OCI-LY7 (cell line): Measurements from ENCODE around the gene OR5AC2. TPM values are rescaled to one million over a fixed set of nuclear protein-coding genes. Genes with fewer than 3 reads are reported as not detected.

Experiments
- BruUV-seq: library from RNA; stranded (reverse); fragments of 400-500 nt; replicated peaks from 2 replicates; lab custom pipeline; 2021; lab: Mats Ljungman, UMichigan
- CTCF ChIA-PET: fragments of 300-600 bp; sonication (Branson Sonifier 250); formaldehyde crosslinking; loops from one replicate; lab custom pipeline; 2022; ENCODE audit warnings: antibody characterized with exemption; ENCODE audit not compliant: unreplicated experiment; lab: Charles Lee
- POLR2A ChIA-PET: fragments of 300-600 bp; sonication (Branson Sonifier 250); formaldehyde crosslinking; loops from one replicate; lab custom pipeline; 2022; ENCODE audit warnings: antibody characterized with exemption; lab: Charles Lee
- DNase-seq: peaks from one replicate; pipeline ENCODE4 v3.0.0-alpha.2; 2015; ENCODE audit warnings: low spot score
- H2AFZ ChIP-seq: fragments of 200-600 bp; sonication (generic), shearing (Covaris generic); 2 replicates; pipeline ENCODE4 v1.6.1; 2014; ENCODE audit warnings: mild to moderate bottlenecking, antibody characterized with exemption, low read length, moderate library complexity
- H3K27ac ChIP-seq: fragments of 200-600 bp; sonication (generic); 2 replicates; pipeline ENCODE4 v1.5.1; 2014; ENCODE audit warnings: mixed run types, low read depth, mild to moderate bottlenecking, moderate library complexity, low read length, inconsistent platforms; ENCODE audit not compliant: poor library complexity, severe bottlenecking
- H3K36me3 ChIP-seq: fragments of 200-600 bp; sonication (generic); 2 replicates; pipeline ENCODE4 v1.6.1; 2014; ENCODE audit warnings: mild to moderate bottlenecking, antibody characterized with exemption, low read length, moderate library complexity, mixed read lengths; ENCODE audit not compliant: insufficient read depth
- H3K4me1 ChIP-seq: fragments of 200-600 bp; sonication (generic); 2 replicates; pipeline ENCODE4 v1.5.1; 2014; ENCODE audit warnings: mild to moderate bottlenecking, low read length; ENCODE audit not compliant: insufficient read depth, poor library complexity, severe bottlenecking
- H3K4me2 ChIP-seq: fragments of 200-600 bp; sonication (generic); 2 replicates; pipeline ENCODE4 v1.6.1; 2014; ENCODE audit warnings: mild to moderate bottlenecking, low read length
- H3K4me3 ChIP-seq: fragments of 200-600 bp; sonication (generic); 2 replicates; pipeline ENCODE4 v1.5.1; 2014; ENCODE audit warnings: mild to moderate bottlenecking, low read depth, low read length; ENCODE audit not compliant: poor library complexity, severe bottlenecking
- H3K79me2 ChIP-seq: fragments of 200-600 bp; sonication (generic); 2 replicates; pipeline ENCODE4 v1.6.1; 2016; ENCODE audit warnings: low read depth, mild to moderate bottlenecking, low read length, moderate library complexity, mixed read lengths; ENCODE audit not compliant: insufficient read depth
- H3K9me2 ChIP-seq: fragments of 200-600 bp; sonication (generic); 2 replicates; pipeline ENCODE4 v1.6.1; 2016; ENCODE audit warnings: mild to moderate bottlenecking, low read length, mixed read lengths; ENCODE audit not compliant: insufficient read depth
- H3K9me3 ChIP-seq: fragments of 200-600 bp; sonication (generic); 2 replicates; pipeline ENCODE4 v1.6.1; 2014; ENCODE audit warnings: mild to moderate bottlenecking, mixed run types, low read length, mixed read lengths
- H4K20me1 ChIP-seq: fragments of 200-600 bp; sonication (generic); 2 replicates; pipeline ENCODE4 v1.6.1; 2014; ENCODE audit warnings: mild to moderate bottlenecking, antibody characterized with exemption, low read length, moderate library complexity, mixed read lengths; ENCODE audit not compliant: insufficient read depth
- CTCF ChIP-seq: fragments of 200-600 bp; sonication (generic); conservative IDR thresholded peaks from 2 replicates; pipeline ENCODE4 v1.5.1; 2014; ENCODE audit warnings: mild to moderate bottlenecking, antibody characterized with exemption, low read length, moderate library complexity, mixed read lengths
- EZH2phosphoT487 ChIP-seq: fragments of 200-600 bp; sonication (generic); IDR thresholded peaks from 2 replicates; pipeline ENCODE4 v1.6.1; 2018; ENCODE audit warnings: low read depth, borderline replicate concordance, mild to moderate bottlenecking, mixed run types, antibody characterized with exemption, low read length, moderate library complexity, mixed read lengths
- intact Hi-C: fragments of 100-400 bp; cut with micrococcal nuclease; formaldehyde crosslinking; loops from one replicate; pipeline ENCODE4 v1.10.0; 2022; ENCODE audit not compliant: unreplicated experiment
- total RNA-seq, 2 experiments: library from RNA; depleted of rRNA in 1 of 2; stranded (reverse); fragments of >200 nt in 1 of 2; shearing (Covaris generic) in 1 of 2; gene quantifications; 2 replicates each; pipeline ENCODE4 v1.2.3, GENCODE V29; 2014 to 2022

The OR5AC2 gene
- total RNA-seq, 2 experiments from 2014 or later = not detected

GRCh38 chr3:98058244-98058960 is 28.6 kb upstream of the OR5AC2 start:
- Histone ChIP-seq H3K9me3 (no peaks in the 10 kb centered on the region), H3K9me2 (no peaks in the 10 kb centered on the region), H2AFZ (no peak overlapping the region), H3K4me2 (no peak overlapping the region), H3K79me2 (no peaks in the 10 kb centered on the region), H4K20me1 (no peaks in the 10 kb centered on the region), H3K4me1 (no peaks in the 10 kb centered on the region), H3K36me3 (no peaks in the 10 kb centered on the region), H3K27ac (no peak overlapping the region), H3K4me3 (no peak overlapping the region)
- ChIA-PET CTCF (no interaction called here), POLR2A (no interaction called here)
- intact Hi-C loops = no loop called here
- DNase-seq = no peak
- TF ChIP-seq CTCF (no peak), EZH2phosphoT487 (no peak)
- no TSS peak for BruUV-seq

- H3K36me3 ChIP-seq = no peaks in the 10 kb centered on the region
- ChIA-PET POLR2A (no interaction called here), CTCF (no interaction called here)
- no peak overlapping the region for H2AFZ ChIP-seq
- H3K9me2 ChIP-seq = no peaks in the 10 kb centered on the region
- no peak overlapping the region for H3K4me3 ChIP-seq
- TF ChIP-seq CTCF = peak; percentile 66
- no peak for TF ChIP-seq EZH2phosphoT487
- no peaks in the 10 kb centered on the region for H3K4me1 ChIP-seq
- no peak overlapping the region for H3K27ac ChIP-seq
- no peaks in the 10 kb centered on the region for H3K79me2 ChIP-seq
- no peaks in the 10 kb centered on the region for H3K9me3 ChIP-seq
- H4K20me1 ChIP-seq = no peaks in the 10 kb centered on the region
- no peak overlapping the region for H3K4me2 ChIP-seq
- intact Hi-C loops = no loop called here
- no peak for DNase-seq
- BruUV-seq = no TSS peak
These were observed 18.1 kb upstream of the OR5AC2 start for GRCh38 chr3:98068824-98069223.

DNA sequence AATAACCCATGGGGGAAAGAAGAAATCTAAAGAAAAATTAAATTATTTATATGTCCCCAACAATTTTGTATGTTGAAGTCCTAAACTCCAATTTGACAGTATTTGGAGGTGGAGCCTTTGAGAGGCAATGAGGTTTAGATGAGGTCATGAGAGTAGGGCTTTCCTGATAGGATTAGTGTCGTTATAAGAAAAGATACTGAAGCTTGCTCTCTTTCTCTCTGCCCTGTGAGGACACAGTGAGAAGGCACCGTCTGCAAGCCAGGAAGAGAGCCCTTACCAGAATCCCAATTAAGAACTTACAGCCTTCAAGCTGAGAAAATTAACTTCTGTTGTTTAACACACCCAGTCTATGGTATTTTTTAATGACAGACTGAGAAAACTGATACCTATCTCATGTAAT is 16.1 kb upstream of the OR5AC2 start:
- Histone ChIP-seq H4K20me1 (no peaks in the 10 kb centered on the region), H3K9me2 (no peaks in the 10 kb centered on the region), H3K4me1 (no peaks in the 10 kb centered on the region), H3K27ac (no peak overlapping the region), H3K36me3 (no peaks in the 10 kb centered on the region), H3K4me3 (no peak overlapping the region), H3K79me2 (no peaks in the 10 kb centered on the region), H2AFZ (no peak overlapping the region), H3K9me3 (no peaks in the 10 kb centered on the region), H3K4me2 (no peak overlapping the region)
- no peak for TF ChIP-seq CTCF
- TF ChIP-seq EZH2phosphoT487 = no peak
- CTCF ChIA-PET = no interaction called here
- no TSS peak for BruUV-seq
- no peak for DNase-seq
- intact Hi-C loops = no loop called here
- POLR2A ChIA-PET = interaction anchor here (0.5 kb wide), 1 partner anchor 196 kb away, joined by 3 read pairs; no protein-coding TSS in a partner anchor
